Measurements from ENCODE around the gene SAMD8. TPM values are rescaled to one million over a fixed set of nuclear protein-coding genes. Genes with fewer than 3 reads are reported as not detected.

SAMD8 gene
- total RNA-seq, 1 donor from 2014 or later = 16.5 TPM

- Histone ChIP-seq H3K4me3 (no peak overlapping the region), H3K4me1 (peaks cover 0 to 4% of the 10 kb centered on the region in 2 donors), H3K27me3 (no peaks in the 10 kb centered on the region), H3K27ac (no peak overlapping the region), H3K9me3 (no peaks in the 10 kb centered on the region), H3K36me3 (peaks cover 20 to 34% of the 10 kb centered on the region in 2 donors)
- no peak for TF ChIP-seq CTCF (IDR thresholded peaks at IDR 0.05)
- intact Hi-C loops (cut with DNase I) = no loop called here
- DNase-seq (ENCODE audit: low spot score in 2 of 2) = no peak
These were observed 39.2 kb downstream of the SAMD8 start for GRCh38 chr10:75150656-75151055.

GRCh38 chr10:75159519-75159918 lies 48.1 kb downstream of the SAMD8 start:
- Histone ChIP-seq H3K27me3 (no peaks in the 10 kb centered on the region), H3K4me3 (no peak overlapping the region), H3K9me3 (no peaks in the 10 kb centered on the region), H3K36me3 (peaks cover 0 to 10% of the 10 kb centered on the region in 2 donors), H3K27ac (peak overlapping the region in 1 of 2 donors; percentile 60), H3K4me1 (peaks cover 0 to 7% of the 10 kb centered on the region in 2 donors)
- intact Hi-C loops (cut with DNase I) = no loop called here
- no peak for TF ChIP-seq CTCF (IDR thresholded peaks at IDR 0.05)
- no peak for DNase-seq (ENCODE audit: low spot score in 2 of 2)

DNA sequence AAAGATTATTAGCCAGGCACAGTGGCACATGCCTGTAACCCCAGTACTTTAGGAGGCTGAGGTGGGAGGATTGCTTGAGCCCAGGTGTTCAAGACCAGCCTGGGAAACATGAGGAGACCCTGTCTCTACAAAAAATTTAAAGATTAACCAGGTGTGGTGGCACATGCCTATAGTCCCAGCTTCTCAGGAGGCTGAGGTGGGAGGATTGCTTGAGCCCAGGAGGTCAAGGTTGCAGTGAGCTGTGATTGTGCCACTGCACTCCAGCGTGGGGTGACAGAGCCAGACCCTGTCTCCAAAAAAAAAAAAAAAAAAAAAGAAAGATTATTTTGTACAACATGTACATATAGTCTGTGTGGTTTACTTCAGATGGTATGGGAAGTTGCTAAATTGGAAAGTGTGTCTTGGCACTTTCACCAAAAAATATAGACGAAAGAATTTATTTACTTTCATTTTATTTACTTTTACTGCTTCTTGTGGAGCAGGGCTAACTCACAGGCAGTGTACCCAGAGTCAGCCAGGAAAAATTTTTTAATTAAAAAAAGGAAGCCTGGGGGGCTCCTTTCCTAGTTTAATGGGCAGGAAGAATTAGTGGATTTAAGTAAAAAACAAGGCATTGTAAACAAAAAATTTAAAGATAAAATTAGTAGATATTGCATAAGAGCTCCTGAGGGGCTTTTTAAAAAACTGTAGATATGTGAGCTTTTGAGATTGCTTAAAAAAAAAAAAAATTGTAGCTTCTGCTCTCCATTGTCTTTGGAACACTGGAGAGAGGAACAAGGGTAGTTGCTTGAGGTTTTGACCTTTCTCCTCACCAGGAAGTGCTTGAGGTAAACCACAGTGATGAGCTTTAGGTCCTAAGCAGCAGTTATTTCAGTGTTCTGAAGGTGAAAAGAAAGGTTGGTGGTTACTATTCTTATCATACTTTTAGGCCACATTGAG lies 54.5 kb downstream of the SAMD8 start:
- H3K9me3 ChIP-seq = no peaks in the 10 kb centered on the region
- no peak for DNase-seq (ENCODE audit: low spot score in 2 of 2)
- H3K27ac ChIP-seq = no peak overlapping the region
- H3K4me1 ChIP-seq = peaks cover 0 to 2% of the 10 kb centered on the region in 2 donors
- H3K4me3 ChIP-seq = no peak overlapping the region
- no peaks in the 10 kb centered on the region for H3K27me3 ChIP-seq
- intact Hi-C loops (cut with DNase I) = no loop called here
- TF ChIP-seq CTCF (IDR thresholded peaks at IDR 0.05) = no peak
- H3K36me3 ChIP-seq = peaks cover 0 to 21% of the 10 kb centered on the region in 2 donors

- Histone ChIP-seq H3K4me3 (no peak overlapping the region), H3K9me3 (no peaks in the 10 kb centered on the region), H3K4me1 (peaks cover 0 to 2% of the 10 kb centered on the region in 2 donors), H3K36me3 (peaks cover 0 to 21% of the 10 kb centered on the region in 2 donors), H3K27me3 (no peaks in the 10 kb centered on the region), H3K27ac (no peak overlapping the region)
- TF ChIP-seq CTCF (IDR thresholded peaks at IDR 0.05) = no peak
- DNase-seq (ENCODE audit: low spot score in 2 of 2) = no peak
- intact Hi-C loops (cut with DNase I) = no loop called here
These were observed 55.1 kb downstream of the SAMD8 start for GRCh38 chr10:75166623-75166972.

GRCh38 chr10:75168275-75168674 lies 56.8 kb downstream of the SAMD8 start:
- Histone ChIP-seq H3K4me3 (no peak overlapping the region), H3K4me1 (peaks cover 0 to 2% of the 10 kb centered on the region in 2 donors), H3K27me3 (no peaks in the 10 kb centered on the region), H3K36me3 (peaks cover 0 to 21% of the 10 kb centered on the region in 2 donors), H3K27ac (no peak overlapping the region), H3K9me3 (no peaks in the 10 kb centered on the region)
- intact Hi-C loops (cut with DNase I) = no loop called here
- no peak for TF ChIP-seq CTCF (IDR thresholded peaks at IDR 0.05)
- DNase-seq (ENCODE audit: low spot score in 2 of 2) = no peak
